HEK293T (cell line): ENCODE measurements around the gene OPRL1.

ENCODE experiments used
- ARNT ChIP-seq: fragments of 450-650 bp; IDR thresholded peaks from 2 replicates; pipeline ENCODE4 v1.6.1; 2017; ENCODE audit warnings: mild to moderate bottlenecking
- CTBP1 ChIP-seq: fragments of 450-650 bp; IDR thresholded peaks from 2 replicates; pipeline ENCODE4 v1.6.1; 2016; ENCODE audit warnings: borderline replicate concordance
- ELF4 ChIP-seq: fragments of 450-650 bp; IDR thresholded peaks from 2 replicates; pipeline ENCODE4 v1.6.1; 2017; ENCODE audit warnings: antibody characterized with exemption
- FOXA1 ChIP-seq: fragments of 450-650 bp; IDR thresholded peaks from 2 replicates; pipeline ENCODE4 v1.6.1; 2016; ENCODE audit warnings: mild to moderate bottlenecking
- FOXM1 ChIP-seq: fragments of 450-650 bp; IDR thresholded peaks from 2 replicates; pipeline ENCODE4 v1.6.1; 2017; ENCODE audit warnings: mild to moderate bottlenecking, borderline replicate concordance
- L3MBTL2 ChIP-seq: fragments of 450-650 bp; conservative IDR thresholded peaks from 2 replicates; pipeline ENCODE4 v1.6.1; 2016; ENCODE audit warnings: mild to moderate bottlenecking
- NFRKB ChIP-seq: fragments of 450-650 bp; IDR thresholded peaks from 2 replicates; pipeline ENCODE4 v1.6.1; 2016; ENCODE audit warnings: mild to moderate bottlenecking, moderate library complexity
- SP1 ChIP-seq: fragments of 450-650 bp; IDR thresholded peaks from 2 replicates; pipeline ENCODE4 v1.6.1; 2017
- SUZ12 ChIP-seq: fragments of 450-650 bp; IDR thresholded peaks from 2 replicates; pipeline ENCODE4 v1.6.1; 2016; ENCODE audit warnings: mild to moderate bottlenecking
- TARDBP ChIP-seq: fragments of 450-650 bp; IDR thresholded peaks from 2 replicates; pipeline ENCODE4 v1.6.1; 2016
- TF ChIP-seq, protein P1 (sequence below): fragments of 450-650 bp; IDR thresholded peaks from 2 replicates; pipeline ENCODE4 v1.6.1; 2016

DNA sequence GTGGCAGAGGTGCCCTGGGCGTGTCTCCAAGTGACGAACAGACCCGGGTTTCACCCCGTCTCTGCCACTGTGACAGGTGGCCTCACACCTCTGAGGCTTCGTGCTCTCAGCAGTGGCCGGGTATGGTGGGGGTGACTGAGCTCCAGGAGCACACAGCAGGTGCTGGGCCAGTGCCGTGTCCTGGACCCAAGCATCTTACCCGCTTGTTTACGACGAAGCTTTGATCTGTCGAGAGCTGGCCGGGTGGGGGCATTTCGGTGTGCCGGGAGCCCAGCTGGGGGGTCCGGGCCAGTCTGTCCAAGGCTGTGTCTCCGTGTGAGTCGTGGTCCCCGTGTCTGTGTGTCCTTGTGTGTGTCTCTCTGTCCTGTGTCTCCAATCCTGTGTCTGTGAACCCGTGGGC, 11.5 kb downstream of the OPRL1 start:
- no peak for TF ChIP-seq ARNT
- no peak for TF ChIP-seq ELF4
- no peak for TF ChIP-seq SP1
- TF ChIP-seq FOXM1 = no peak
- TF ChIP-seq TARDBP = no peak
- no peak for TF ChIP-seq FOXA1
- no peak for TF ChIP-seq NFRKB
- no peak for TF ChIP-seq CTBP1
- TF ChIP-seq L3MBTL2 = no peak
- TF ChIP-seq, protein P1, sequence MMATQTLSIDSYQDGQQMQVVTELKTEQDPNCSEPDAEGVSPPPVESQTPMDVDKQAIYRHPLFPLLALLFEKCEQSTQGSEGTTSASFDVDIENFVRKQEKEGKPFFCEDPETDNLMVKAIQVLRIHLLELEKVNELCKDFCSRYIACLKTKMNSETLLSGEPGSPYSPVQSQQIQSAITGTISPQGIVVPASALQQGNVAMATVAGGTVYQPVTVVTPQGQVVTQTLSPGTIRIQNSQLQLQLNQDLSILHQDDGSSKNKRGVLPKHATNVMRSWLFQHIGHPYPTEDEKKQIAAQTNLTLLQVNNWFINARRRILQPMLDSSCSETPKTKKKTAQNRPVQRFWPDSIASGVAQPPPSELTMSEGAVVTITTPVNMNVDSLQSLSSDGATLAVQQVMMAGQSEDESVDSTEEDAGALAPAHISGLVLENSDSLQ = no peak
- no peak for TF ChIP-seq SUZ12
